HG03135 (cell line): ENCODE measurements around the gene RRBP1.

Experiments used
- ATAC-seq: cut with Tn5 transposase; IDR thresholded peaks from one replicate; pipeline ENCODE4 v1.9.1; 2021; ENCODE audit warnings: mild to moderate bottlenecking, moderate library complexity; ENCODE audit not compliant: unreplicated experiment

The RRBP1 gene

DNA sequence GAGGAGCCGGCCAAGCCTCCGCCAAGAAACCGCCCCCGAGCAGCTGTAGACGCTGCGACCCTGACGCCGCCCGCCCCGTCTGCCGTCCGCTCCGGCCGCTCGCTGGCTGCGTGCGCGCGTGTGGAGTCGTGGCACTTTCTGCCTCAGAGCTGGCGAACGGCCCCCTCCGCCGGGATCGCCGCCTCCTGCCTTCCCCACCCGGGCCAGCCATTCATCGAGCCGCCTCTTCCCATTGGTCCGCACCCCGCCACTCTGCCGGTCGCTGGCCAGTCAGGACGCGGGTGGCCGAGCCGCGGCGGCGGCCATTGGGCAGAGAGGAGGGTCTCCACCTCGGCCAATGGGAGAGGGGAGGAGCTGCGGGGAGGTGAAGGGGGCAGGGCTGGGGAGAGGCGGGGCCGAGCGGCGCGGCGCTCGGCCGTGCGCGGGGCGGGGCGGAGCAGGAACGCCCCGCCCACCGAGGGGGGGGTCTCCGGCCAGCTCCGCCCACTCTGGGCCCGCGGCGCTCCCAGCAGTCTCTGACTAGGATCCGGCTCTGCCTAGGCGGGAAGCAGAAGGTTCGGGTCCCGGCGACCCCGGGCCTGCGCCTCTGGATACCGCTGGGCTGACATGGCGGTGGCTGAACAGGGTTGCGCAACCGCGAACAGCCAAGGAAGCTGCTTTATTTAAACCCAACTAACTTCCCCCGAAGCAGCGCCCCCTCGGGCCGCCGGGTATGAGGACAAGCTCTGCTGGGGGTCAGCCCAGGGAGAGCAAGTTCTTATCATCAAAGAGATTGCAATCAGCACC is at the start of gene RRBP1:
Gene RRBP1 (minus strand): TSS at position 140 of the 786 bp plus-strand sequence. CDS start 21,735 bp downstream, outside the sequence.
- peak; percentile 88 for ATAC-seq

DNA sequence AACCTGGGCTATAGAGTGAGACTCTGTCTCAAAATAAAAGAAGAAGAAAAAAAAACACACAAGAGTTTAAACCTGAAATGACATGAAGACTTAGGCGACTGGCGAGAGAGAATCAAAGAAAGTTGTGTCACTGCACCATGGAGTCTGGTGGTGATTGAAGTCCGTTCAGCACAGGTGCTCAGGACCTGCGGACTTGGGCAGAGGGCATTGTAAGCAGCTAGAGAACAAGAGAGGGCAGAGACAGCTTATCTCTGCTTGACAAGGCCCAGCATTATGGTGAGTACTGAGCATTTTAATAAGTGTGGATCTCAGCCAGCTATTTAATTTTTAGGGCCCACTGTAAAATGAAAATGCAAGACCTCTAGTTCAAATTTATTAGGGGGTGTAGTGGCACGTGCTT is 49.2 kb upstream of the RRBP1 start:
- no peak for ATAC-seq

- no peak for ATAC-seq
Measured at GRCh38 chr20:17730071-17730470, 48.0 kb upstream of the RRBP1 start.

DNA sequence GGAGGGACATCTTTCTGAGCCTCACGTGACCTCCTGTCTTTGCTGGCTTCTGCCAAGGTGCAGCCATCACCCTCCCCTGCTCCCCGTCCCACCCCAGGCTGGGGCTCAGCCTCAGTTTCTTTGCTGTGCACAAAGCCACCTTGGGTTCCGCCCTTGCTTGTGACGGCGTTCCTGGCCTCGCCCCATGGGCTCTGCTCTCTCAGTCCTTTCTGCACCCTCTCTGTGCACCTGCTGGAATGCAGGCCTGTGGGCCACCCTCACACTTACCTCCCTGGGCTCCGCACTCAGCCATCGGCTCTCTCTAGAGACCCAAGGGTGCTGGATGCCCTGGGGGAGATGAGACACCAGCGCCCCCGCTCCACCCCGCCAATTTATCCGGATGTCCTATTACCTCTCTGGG is 46.0 kb upstream of the RRBP1 start:
- no peak for ATAC-seq

DNA sequence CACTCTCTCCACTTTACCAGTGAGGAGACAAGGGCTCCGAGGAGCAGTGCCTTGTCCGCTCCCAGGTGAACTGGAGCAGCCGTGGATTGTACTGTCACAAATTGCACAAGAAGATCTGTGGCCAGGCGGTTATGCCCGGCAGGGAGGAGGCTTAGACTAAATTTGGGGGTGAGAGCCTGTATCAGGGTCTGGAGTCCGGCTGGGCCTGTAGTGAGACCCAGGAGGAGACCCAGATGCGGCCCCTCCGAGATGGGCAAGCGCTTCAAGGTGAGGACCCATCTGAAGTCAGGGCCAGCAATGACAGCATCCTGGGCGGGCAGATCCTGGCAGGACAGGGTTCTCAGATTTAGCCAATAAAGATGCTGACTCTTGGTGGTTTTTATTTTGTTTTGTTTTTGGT is 45.3 kb upstream of the RRBP1 start:
- ATAC-seq = no peak

- no peak for ATAC-seq
Measured at GRCh38 chr20:17726902-17727301, 44.9 kb upstream of the RRBP1 start.

- no peak for ATAC-seq
Measured at GRCh38 chr20:17725094-17725835, 43.2 kb upstream of the RRBP1 start.

- no peak for ATAC-seq
Measured at GRCh38 chr20:17723301-17723691, 41.3 kb upstream of the RRBP1 start.

GRCh38 chr20:17722493-17723300 is 40.7 kb upstream of the RRBP1 start:
- no peak for ATAC-seq

- no peak for ATAC-seq
Measured at GRCh38 chr20:17721802-17722486, 39.9 kb upstream of the RRBP1 start.

DNA sequence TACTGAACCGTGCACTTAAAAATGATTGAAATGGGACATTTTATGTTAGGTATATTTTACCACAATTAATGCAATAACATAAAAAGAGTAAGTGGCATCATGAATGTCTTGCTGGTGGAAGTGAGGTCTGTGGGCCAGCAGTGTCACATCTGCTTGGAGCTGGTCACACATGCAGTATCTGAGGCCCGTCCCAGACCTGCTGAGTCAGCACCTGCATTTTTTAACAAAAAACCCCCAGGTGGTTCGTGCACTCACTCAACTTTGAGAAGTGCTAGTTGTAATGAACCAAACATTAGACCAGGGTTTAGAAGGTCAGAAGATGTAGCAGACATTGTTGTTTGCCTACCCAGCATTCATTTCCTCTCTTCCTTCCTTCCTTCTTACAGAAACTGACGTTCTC is 38.7 kb upstream of the RRBP1 start:
- no peak for ATAC-seq

DNA sequence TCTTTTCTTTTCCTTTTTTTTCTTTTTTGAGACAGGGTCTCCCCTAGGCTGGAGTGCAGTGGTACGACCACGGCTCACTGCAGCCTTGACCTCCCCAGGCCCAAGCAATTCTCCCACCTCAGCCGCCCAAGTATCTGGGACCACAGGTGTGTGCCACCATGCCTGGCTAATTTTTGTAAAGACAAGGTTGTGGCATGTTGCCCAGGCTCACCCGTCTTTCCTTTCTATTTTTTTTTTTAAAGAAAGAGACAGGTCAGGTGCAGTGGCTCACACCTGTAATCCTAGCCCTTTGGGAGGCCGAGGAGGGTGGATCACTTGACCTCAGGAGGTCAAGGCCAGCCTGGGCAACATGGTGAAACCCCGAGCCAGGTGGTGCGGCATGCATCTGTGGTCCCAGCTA is 34.3 kb upstream of the RRBP1 start:
- no peak for ATAC-seq

GRCh38 chr20:17715075-17715474 is 33.0 kb upstream of the RRBP1 start:
- ATAC-seq = no peak

DNA sequence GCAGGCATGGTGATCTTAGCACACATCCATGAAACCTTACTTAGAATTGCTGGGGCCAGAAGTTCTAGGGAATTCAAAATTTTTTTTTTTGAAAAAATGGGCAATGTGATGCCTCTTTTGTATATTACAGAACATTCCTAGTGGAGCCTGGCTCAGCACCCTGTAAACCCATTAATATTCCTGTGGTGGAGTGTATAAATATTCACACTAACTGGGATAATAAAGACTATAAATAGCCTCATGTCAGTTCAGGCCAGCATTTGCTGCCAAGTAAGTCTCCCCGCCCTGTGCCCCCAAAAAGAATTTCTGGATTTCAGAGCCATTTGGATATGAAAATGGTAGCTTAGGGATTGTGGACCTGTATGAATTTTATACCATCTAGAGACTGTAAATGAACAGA is 32.6 kb upstream of the RRBP1 start:
- no peak for ATAC-seq

DNA sequence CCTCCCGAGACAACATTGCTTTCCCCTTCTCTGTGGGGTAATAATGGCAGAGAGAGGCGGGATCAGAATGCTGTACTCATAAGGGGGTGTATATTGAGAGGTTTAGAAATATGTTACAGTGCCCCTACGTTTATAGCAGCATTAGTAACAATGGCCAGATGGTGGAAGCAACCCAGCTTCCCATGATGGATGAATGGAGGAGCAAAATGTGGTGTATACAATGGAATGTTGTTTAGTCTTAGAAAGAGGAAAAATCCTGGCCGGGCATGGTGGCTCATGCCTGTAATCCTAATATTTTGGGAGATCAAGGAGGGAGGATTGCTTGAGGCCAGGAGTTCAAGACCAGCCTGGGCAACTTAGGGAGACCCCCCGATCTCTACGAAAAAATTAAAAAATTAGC is 30.7 kb upstream of the RRBP1 start:
- ATAC-seq = no peak

DNA sequence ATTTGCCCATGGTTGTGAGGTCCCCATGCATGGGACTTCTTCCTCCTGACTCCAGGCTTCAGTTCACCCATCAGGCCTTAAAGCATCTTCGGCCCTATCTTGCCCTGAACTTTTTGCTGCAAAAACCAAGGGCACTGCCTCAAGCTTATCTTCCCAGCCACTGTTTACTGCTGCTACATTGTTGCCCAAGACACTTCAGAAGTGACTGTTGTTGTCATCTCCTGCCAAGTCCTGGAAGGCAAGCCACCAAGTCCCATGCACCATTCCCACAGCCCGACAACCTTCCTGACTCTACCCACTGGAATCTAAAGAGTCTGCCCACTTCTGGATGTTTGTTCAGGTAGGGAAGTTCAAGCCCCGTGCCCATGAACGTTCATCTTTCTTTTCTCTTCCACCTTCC is 30.2 kb upstream of the RRBP1 start:
- ATAC-seq = no peak

DNA sequence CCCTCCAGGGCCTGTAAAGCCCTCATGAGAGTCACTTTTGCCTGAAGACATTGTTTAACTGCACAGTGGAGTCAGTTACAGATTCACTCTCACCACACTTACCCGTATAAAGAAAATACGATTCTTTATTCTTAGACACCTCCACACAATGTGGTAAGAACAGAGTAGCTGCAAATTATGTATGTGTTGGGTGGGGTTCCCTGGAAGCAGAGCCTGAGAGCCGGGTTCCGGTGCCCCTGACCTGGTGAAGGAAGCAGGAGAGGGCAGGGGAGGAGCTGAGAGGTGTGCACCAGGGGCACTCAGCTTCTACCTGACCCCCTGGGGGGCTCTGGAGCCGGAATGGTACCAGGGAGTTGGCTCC is 29.2 kb upstream of the RRBP1 start:
- ATAC-seq = no peak

DNA sequence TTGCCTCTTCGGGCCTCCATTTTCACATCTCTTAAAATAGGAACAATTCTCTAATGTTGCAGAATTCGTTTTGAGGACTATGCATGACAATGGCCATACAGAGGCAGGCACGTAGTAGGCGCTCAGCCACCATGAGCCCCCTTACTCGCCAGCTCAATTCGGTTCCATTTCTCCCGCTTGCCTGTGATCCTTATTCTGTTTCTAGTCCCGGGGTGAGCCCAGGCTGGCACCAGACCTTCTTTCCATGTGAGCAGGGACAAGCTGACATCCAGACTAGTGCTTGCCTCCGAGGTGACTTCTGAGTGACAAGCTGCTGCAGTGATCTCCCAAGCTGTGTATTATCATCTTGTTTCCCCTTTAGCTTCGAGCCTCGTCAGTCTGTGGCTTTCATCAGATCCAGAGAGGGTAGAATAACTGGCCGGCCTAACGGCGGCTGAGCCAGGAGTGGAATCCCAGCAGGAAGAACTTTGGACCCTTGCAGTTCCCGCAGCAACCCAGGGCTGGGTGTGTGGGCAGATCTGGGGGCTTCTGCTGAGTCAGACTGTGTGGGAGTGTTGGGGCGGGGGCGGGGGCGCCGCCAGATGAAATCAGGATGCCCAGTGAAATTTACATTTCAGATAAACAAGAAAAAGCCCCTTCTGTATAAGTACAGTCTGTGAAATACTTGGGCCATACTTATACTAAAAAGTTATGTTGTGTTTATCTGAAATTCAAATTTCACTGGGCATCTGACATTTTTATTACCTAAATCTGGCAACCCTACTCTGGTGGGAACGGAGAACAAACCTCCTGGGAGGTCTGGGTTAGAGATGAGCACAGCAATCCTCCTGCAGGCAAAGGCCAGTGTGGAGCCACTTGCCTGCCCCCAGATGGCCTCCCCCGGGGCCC is 28.6 kb upstream of the RRBP1 start:
- no peak for ATAC-seq

DNA sequence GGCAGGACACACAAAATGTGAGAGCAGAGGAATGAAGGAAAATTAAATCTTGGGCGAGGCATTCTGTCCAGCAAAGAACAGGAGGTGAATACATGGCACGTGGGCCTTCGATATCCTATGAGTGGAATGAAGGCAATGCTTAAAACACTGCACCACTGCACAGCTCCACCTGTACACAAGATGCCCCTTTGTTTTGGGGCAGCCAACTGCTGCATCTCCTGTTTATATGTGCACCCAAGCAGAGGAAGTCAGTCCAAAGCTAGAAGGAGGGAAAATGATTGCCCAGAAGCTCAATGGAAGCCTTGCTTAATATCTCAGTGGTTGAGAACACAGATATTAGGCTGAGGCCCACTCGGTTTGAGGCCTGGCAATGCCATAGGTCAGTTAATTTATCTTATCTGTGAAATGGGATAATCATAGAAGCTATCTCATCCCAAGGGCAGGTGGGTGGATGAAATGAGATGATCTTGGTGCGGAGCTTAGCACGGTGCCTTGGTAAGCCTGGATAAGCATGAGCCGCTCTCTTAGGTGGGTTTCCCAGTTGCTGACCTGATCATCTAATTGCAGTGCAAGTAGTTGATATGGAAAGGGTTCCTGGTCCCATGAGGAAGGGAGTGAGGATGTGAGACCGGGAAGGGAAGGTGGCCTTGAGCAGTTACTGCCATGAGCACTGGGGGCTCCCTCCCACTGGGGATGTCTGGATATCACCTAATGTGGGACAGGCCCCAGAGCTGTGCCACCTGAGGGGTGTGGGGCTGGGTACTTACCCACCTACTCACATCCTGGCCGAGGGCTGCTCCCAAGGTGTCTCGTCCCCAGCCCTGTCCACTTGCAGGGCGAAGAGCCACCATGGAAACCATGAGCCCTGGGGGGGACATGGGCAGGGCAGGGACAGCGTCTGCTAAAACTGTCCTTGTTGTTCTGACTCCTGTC is 27.6 kb upstream of the RRBP1 start:
- ATAC-seq = no peak
